Measurements from ENCODE around the gene RARS1. TPM values are rescaled to one million over a fixed set of nuclear protein-coding genes. Genes with fewer than 3 reads are reported as not detected.

RARS1 gene
- total RNA-seq, 1 donor from 2014 or later: 137 TPM

- intact Hi-C loops (cut with micrococcal nuclease): no loop called here
- Mint-ChIP-seq H3K36me3 (ENCODE audit: low read depth) (no peaks in the 10 kb centered on the region), H3K27me3 (ENCODE audit: insufficient read depth) (peaks cover 3% of the 10 kb centered on the region), H3K27ac (no peak overlapping the region), H3K4me3 (no peak overlapping the region), H3K4me1 (ENCODE audit: low read depth) (no peaks in the 10 kb centered on the region), H3K9me3 (no peaks in the 10 kb centered on the region)
- DNase-seq (ENCODE audit: low spot score): no peak
Observed at GRCh38 chr5:168464641-168465040, 21.6 kb upstream of the RARS1 start.

GRCh38 chr5:168467755-168468330, 18.4 kb upstream of the RARS1 start:
- intact Hi-C loops (cut with micrococcal nuclease): no loop called here
- Mint-ChIP-seq H3K27ac (no peak overlapping the region), H3K27me3 (ENCODE audit: insufficient read depth) (peaks cover 2% of the 10 kb centered on the region), H3K36me3 (ENCODE audit: low read depth) (no peaks in the 10 kb centered on the region), H3K4me3 (no peak overlapping the region), H3K9me3 (no peaks in the 10 kb centered on the region), H3K4me1 (ENCODE audit: low read depth) (no peaks in the 10 kb centered on the region)
- DNase-seq (ENCODE audit: low spot score): no peak

- no peaks in the 10 kb centered on the region for H3K4me1 Mint-ChIP-seq (ENCODE audit: low read depth)
- H3K27ac Mint-ChIP-seq: no peak overlapping the region
- intact Hi-C loops (cut with micrococcal nuclease): no loop called here
- no peak overlapping the region for H3K4me3 Mint-ChIP-seq
- no peaks in the 10 kb centered on the region for H3K36me3 Mint-ChIP-seq (ENCODE audit: low read depth)
- H3K27me3 Mint-ChIP-seq (ENCODE audit: insufficient read depth): peaks cover 3% of the 10 kb centered on the region
- no peaks in the 10 kb centered on the region for H3K9me3 Mint-ChIP-seq
- no peak for DNase-seq (ENCODE audit: low spot score)
Observed at GRCh38 chr5:168468836-168469235, 17.4 kb upstream of the RARS1 start.

- Mint-ChIP-seq H3K36me3 (ENCODE audit: low read depth) (no peaks in the 10 kb centered on the region), H3K4me1 (ENCODE audit: low read depth) (no peaks in the 10 kb centered on the region), H3K27ac (no peak overlapping the region), H3K4me3 (no peak overlapping the region), H3K9me3 (no peaks in the 10 kb centered on the region), H3K27me3 (ENCODE audit: insufficient read depth) (peaks cover 2% of the 10 kb centered on the region)
- intact Hi-C loops (cut with micrococcal nuclease): no loop called here
- DNase-seq (ENCODE audit: low spot score): no peak
Observed at GRCh38 chr5:168469816-168470215, 16.5 kb upstream of the RARS1 start.

GRCh38 chr5:168471785-168472184, 14.5 kb upstream of the RARS1 start:
- no peak for DNase-seq (ENCODE audit: low spot score)
- Mint-ChIP-seq H3K4me1 (ENCODE audit: low read depth) (no peaks in the 10 kb centered on the region), H3K4me3 (no peak overlapping the region), H3K36me3 (ENCODE audit: low read depth) (no peaks in the 10 kb centered on the region), H3K27ac (no peak overlapping the region), H3K27me3 (ENCODE audit: insufficient read depth) (peaks cover 2% of the 10 kb centered on the region), H3K9me3 (no peaks in the 10 kb centered on the region)
- intact Hi-C loops (cut with micrococcal nuclease): no loop called here

GRCh38 chr5:168472329-168472728, 13.9 kb upstream of the RARS1 start:
- peaks cover 2% of the 10 kb centered on the region for H3K27me3 Mint-ChIP-seq (ENCODE audit: insufficient read depth)
- H3K36me3 Mint-ChIP-seq (ENCODE audit: low read depth): no peaks in the 10 kb centered on the region
- no peak for DNase-seq (ENCODE audit: low spot score)
- no peak overlapping the region for H3K27ac Mint-ChIP-seq
- no peaks in the 10 kb centered on the region for H3K9me3 Mint-ChIP-seq
- intact Hi-C loops (cut with micrococcal nuclease): no loop called here
- H3K4me3 Mint-ChIP-seq: no peak overlapping the region
- H3K4me1 Mint-ChIP-seq (ENCODE audit: low read depth): peaks cover 3% of the 10 kb centered on the region

GRCh38 chr5:168474319-168474718, 12.0 kb upstream of the RARS1 start:
- H3K36me3 Mint-ChIP-seq (ENCODE audit: low read depth): no peaks in the 10 kb centered on the region
- H3K27me3 Mint-ChIP-seq (ENCODE audit: insufficient read depth): peaks cover 5% of the 10 kb centered on the region
- H3K27ac Mint-ChIP-seq: no peak overlapping the region
- H3K4me3 Mint-ChIP-seq: no peak overlapping the region
- intact Hi-C loops (cut with micrococcal nuclease): no loop called here
- H3K9me3 Mint-ChIP-seq: no peaks in the 10 kb centered on the region
- no peak for DNase-seq (ENCODE audit: low spot score)
- H3K4me1 Mint-ChIP-seq (ENCODE audit: low read depth): peaks cover 4% of the 10 kb centered on the region

GRCh38 chr5:168477060-168477459, 9.2 kb upstream of the RARS1 start:
- Mint-ChIP-seq H3K4me1 (ENCODE audit: low read depth) (peaks cover 12% of the 10 kb centered on the region), H3K9me3 (no peaks in the 10 kb centered on the region), H3K4me3 (no peak overlapping the region), H3K36me3 (ENCODE audit: low read depth) (no peaks in the 10 kb centered on the region), H3K27ac (no peak overlapping the region), H3K27me3 (ENCODE audit: insufficient read depth) (peaks cover 5% of the 10 kb centered on the region)
- no peak for DNase-seq (ENCODE audit: low spot score)
- intact Hi-C loops (cut with micrococcal nuclease): no loop called here

- no peak for DNase-seq (ENCODE audit: low spot score)
- H3K27ac Mint-ChIP-seq: no peak overlapping the region
- peaks cover 3% of the 10 kb centered on the region for H3K27me3 Mint-ChIP-seq (ENCODE audit: insufficient read depth)
- H3K4me3 Mint-ChIP-seq: no peak overlapping the region
- intact Hi-C loops (cut with micrococcal nuclease): no loop called here
- peaks cover 12% of the 10 kb centered on the region for H3K4me1 Mint-ChIP-seq (ENCODE audit: low read depth)
- no peaks in the 10 kb centered on the region for H3K36me3 Mint-ChIP-seq (ENCODE audit: low read depth)
- no peaks in the 10 kb centered on the region for H3K9me3 Mint-ChIP-seq
Observed at GRCh38 chr5:168479166-168479565, 7.1 kb upstream of the RARS1 start.

GRCh38 chr5:168480601-168481000, 5.7 kb upstream of the RARS1 start:
- Mint-ChIP-seq H3K27ac (no peak overlapping the region), H3K4me1 (ENCODE audit: low read depth) (peaks cover 19% of the 10 kb centered on the region), H3K9me3 (no peaks in the 10 kb centered on the region), H3K36me3 (ENCODE audit: low read depth) (no peaks in the 10 kb centered on the region), H3K27me3 (ENCODE audit: insufficient read depth) (peaks cover 3% of the 10 kb centered on the region), H3K4me3 (no peak overlapping the region)
- intact Hi-C loops (cut with micrococcal nuclease): no loop called here
- no peak for DNase-seq (ENCODE audit: low spot score)

GRCh38 chr5:168481330-168481788, 4.9 kb upstream of the RARS1 start:
- intact Hi-C loops (cut with micrococcal nuclease): no loop called here
- Mint-ChIP-seq H3K27ac (no peak overlapping the region), H3K27me3 (ENCODE audit: insufficient read depth) (peaks cover 3% of the 10 kb centered on the region), H3K9me3 (no peaks in the 10 kb centered on the region), H3K4me3 (no peak overlapping the region), H3K4me1 (ENCODE audit: low read depth) (peaks cover 26% of the 10 kb centered on the region), H3K36me3 (ENCODE audit: low read depth) (peaks cover 1% of the 10 kb centered on the region)
- DNase-seq (ENCODE audit: low spot score): no peak

- intact Hi-C loops (cut with micrococcal nuclease): no loop called here
- Mint-ChIP-seq H3K27me3 (ENCODE audit: insufficient read depth) (peaks cover 3% of the 10 kb centered on the region), H3K4me3 (no peak overlapping the region)
Observed at GRCh38 chr5:168482361-168482760, 3.9 kb upstream of the RARS1 start.

GRCh38 chr5:168489059-168489458, 2.8 kb downstream of the RARS1 start:
- intact Hi-C loops (cut with micrococcal nuclease): loop anchor here (5.0 kb wide), 2 partner anchors 68 to 1093 kb away; partner anchors contain the start of gene SPDL1
- H3K27me3 Mint-ChIP-seq (ENCODE audit: insufficient read depth): no peaks in the 10 kb centered on the region
- H3K9me3 Mint-ChIP-seq: no peaks in the 10 kb centered on the region
- H3K4me3 Mint-ChIP-seq: no peak overlapping the region
- H3K36me3 Mint-ChIP-seq (ENCODE audit: low read depth): peaks cover 40% of the 10 kb centered on the region
- H3K4me1 Mint-ChIP-seq (ENCODE audit: low read depth): peaks cover 36% of the 10 kb centered on the region
- no peak for DNase-seq (ENCODE audit: low spot score)
- H3K27ac Mint-ChIP-seq: no peak overlapping the region

More at GRCh38 chr5:168482361-168482760, 3.9 kb upstream of the RARS1 start:
- H3K27ac Mint-ChIP-seq: no peak overlapping the region
- H3K9me3 Mint-ChIP-seq: no peaks in the 10 kb centered on the region
- H3K36me3 Mint-ChIP-seq (ENCODE audit: low read depth): peaks cover 2% of the 10 kb centered on the region
- no peak for DNase-seq (ENCODE audit: low spot score)
- peaks cover 28% of the 10 kb centered on the region for H3K4me1 Mint-ChIP-seq (ENCODE audit: low read depth)

GRCh38 chr5:168494057-168494555, 7.8 kb downstream of the RARS1 start:
- H3K9me3 Mint-ChIP-seq: no peaks in the 10 kb centered on the region
- intact Hi-C loops (cut with micrococcal nuclease): no loop called here
- H3K4me1 Mint-ChIP-seq (ENCODE audit: low read depth): peaks cover 7% of the 10 kb centered on the region
- H3K4me3 Mint-ChIP-seq: no peak overlapping the region
- no peak overlapping the region for H3K27ac Mint-ChIP-seq
- no peaks in the 10 kb centered on the region for H3K27me3 Mint-ChIP-seq (ENCODE audit: insufficient read depth)
- DNase-seq (ENCODE audit: low spot score): no peak
- H3K36me3 Mint-ChIP-seq (ENCODE audit: low read depth): peaks cover 46% of the 10 kb centered on the region

All from activated T-helper 1 cell treated with anti-CD3 and anti-CD28 coated beads, Interleukin-12 subunit alpha, Interleukin-12 subunit beta, Interleukin-2, Interleukin-4 antibody, amounts not matched to agents 30 ng/mL and 10 ng/mL and 1 ng/mL, durations not matched to agents 14 hours and 24 hours and 36 hours (primary cell).